ENCODE measurements around the gene GLUL.

DNA sequence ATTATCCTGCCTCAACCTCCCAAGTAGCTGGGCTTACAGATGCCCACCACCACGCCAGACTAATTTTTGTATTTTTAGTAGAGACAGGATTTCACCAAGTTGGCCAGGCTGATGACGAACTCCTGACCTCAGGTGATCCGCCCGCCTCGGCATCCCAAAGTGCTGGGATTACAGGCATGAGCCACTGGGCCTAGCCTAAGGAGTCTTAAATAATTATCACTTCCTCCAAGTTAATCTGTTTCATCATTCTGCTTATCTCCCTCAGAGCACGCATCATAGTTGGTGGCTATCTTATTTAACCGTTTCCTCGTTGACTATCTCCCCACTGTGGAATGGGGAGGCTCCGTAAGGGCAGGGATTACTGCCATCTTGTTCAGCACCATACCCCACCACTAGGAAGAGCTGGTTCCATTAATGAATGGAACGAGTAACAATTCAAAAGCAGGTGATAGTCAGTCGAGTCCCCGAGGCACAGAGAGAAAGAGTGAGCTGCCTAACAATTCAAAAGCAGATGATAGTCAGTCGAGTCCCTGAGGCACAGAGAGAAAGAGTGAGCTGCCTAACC lies 52.7 kb downstream of the GLUL start:
- TF ChIP-seq, protein P1, sequence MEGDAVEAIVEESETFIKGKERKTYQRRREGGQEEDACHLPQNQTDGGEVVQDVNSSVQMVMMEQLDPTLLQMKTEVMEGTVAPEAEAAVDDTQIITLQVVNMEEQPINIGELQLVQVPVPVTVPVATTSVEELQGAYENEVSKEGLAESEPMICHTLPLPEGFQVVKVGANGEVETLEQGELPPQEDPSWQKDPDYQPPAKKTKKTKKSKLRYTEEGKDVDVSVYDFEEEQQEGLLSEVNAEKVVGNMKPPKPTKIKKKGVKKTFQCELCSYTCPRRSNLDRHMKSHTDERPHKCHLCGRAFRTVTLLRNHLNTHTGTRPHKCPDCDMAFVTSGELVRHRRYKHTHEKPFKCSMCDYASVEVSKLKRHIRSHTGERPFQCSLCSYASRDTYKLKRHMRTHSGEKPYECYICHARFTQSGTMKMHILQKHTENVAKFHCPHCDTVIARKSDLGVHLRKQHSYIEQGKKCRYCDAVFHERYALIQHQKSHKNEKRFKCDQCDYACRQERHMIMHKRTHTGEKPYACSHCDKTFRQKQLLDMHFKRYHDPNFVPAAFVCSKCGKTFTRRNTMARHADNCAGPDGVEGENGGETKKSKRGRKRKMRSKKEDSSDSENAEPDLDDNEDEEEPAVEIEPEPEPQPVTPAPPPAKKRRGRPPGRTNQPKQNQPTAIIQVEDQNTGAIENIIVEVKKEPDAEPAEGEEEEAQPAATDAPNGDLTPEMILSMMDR (IDR thresholded peaks at IDR 0.05) = no peak
- TF ChIP-seq POLR2A (IDR thresholded peaks at IDR 0.05) = no peak
